HG02981 (cell line): ENCODE data around the gene IL1RAPL2.
"Not testable (repeated sequence)": the region's sequence is repeated elsewhere in the genome, so short reads cannot be mapped to it uniquely, and the experiment has no call there.

ENCODE experiments used
- ATAC-seq: cut with Tn5 transposase; IDR thresholded peaks from one replicate; pipeline ENCODE4 v1.9.1; 2021; ENCODE audit warnings: mild to moderate bottlenecking, moderate library complexity; ENCODE audit not compliant: unreplicated experiment

Gene IL1RAPL2

GRCh38 chrX:104852241-104852640 lies 286.2 kb downstream of the IL1RAPL2 start:
- ATAC-seq, result no peak

GRCh38 chrX:104854188-104854587 lies 288.2 kb downstream of the IL1RAPL2 start:
- no peak for ATAC-seq

GRCh38 chrX:104854790-104855340 lies 288.9 kb downstream of the IL1RAPL2 start:
- no peak for ATAC-seq

GRCh38 chrX:104863466-104863865 lies 297.5 kb downstream of the IL1RAPL2 start:
- no peak for ATAC-seq

- no peak for ATAC-seq
Observed at GRCh38 chrX:104864296-104864695, 298.3 kb downstream of the IL1RAPL2 start.

GRCh38 chrX:104877504-104877903 lies 311.5 kb downstream of the IL1RAPL2 start:
- no peak for ATAC-seq

- ATAC-seq, result no peak
Observed at GRCh38 chrX:104902070-104902469, 336.1 kb downstream of the IL1RAPL2 start.

GRCh38 chrX:104909694-104910093 lies 343.7 kb downstream of the IL1RAPL2 start:
- ATAC-seq, result not testable (repeated sequence)

- ATAC-seq, result no peak
Observed at GRCh38 chrX:104913348-104913747, 347.3 kb downstream of the IL1RAPL2 start.

GRCh38 chrX:104914686-104915085 lies 348.7 kb downstream of the IL1RAPL2 start:
- ATAC-seq, result not testable (repeated sequence)

- no peak for ATAC-seq
Observed at GRCh38 chrX:104918122-104918521, 352.1 kb downstream of the IL1RAPL2 start.

- ATAC-seq, result peak; percentile 15
Observed at GRCh38 chrX:104921584-104922205, 355.7 kb downstream of the IL1RAPL2 start.

GRCh38 chrX:104922206-104922621 lies 356.2 kb downstream of the IL1RAPL2 start:
- ATAC-seq, result peak; percentile 96

- ATAC-seq, result no peak
Observed at GRCh38 chrX:104929324-104929723, 363.3 kb downstream of the IL1RAPL2 start.

GRCh38 chrX:104935581-104935980 lies 369.6 kb downstream of the IL1RAPL2 start:
- no peak for ATAC-seq

GRCh38 chrX:104953251-104953650 lies 387.3 kb downstream of the IL1RAPL2 start:
- no peak for ATAC-seq

GRCh38 chrX:104961926-104962325 lies 395.9 kb downstream of the IL1RAPL2 start:
- ATAC-seq, result no peak

- no peak for ATAC-seq
Observed at GRCh38 chrX:104968241-104968640, 402.2 kb downstream of the IL1RAPL2 start.

- no peak for ATAC-seq
Observed at GRCh38 chrX:104972737-104973136, 406.7 kb downstream of the IL1RAPL2 start.

- no peak for ATAC-seq
Observed at GRCh38 chrX:104987063-104987462, 421.1 kb downstream of the IL1RAPL2 start.

GRCh38 chrX:104988038-104988437 lies 422.0 kb downstream of the IL1RAPL2 start:
- no peak for ATAC-seq

- no peak for ATAC-seq
Observed at GRCh38 chrX:104995546-104995945, 429.5 kb downstream of the IL1RAPL2 start.

GRCh38 chrX:105006103-105006502 lies 440.1 kb downstream of the IL1RAPL2 start:
- no peak for ATAC-seq
